Liver (tissue), 9 donors: ENCODE measurements around the gene KRTAP8-1. TPM values are rescaled to one million over a fixed set of nuclear protein-coding genes. Genes with fewer than 3 reads are reported as not detected.

Source experiments
- DNase-seq: peaks from one replicate; pipeline ENCODE4 v3.0.0-alpha.2; 2017; ENCODE audit warnings: low spot score
- H3K27ac ChIP-seq, 2 donors: one replicate each; pipeline ENCODE4 v1.7.0; 2013; ENCODE audit warnings: inconsistent platforms in 2 of 2, low read length in 2 of 2, control low read depth in 1 of 2, low read depth in 1 of 2, mild to moderate bottlenecking in 1 of 2
- H3K27me3 ChIP-seq, 4 donors: one replicate each; pipeline versions ENCODE4 v1.6.1 to v1.7.0; 2013; ENCODE audit warnings: low read length in 3 of 4, inconsistent platforms in 1 of 4, mild to moderate bottlenecking in 1 of 4, moderate library complexity in 1 of 4; ENCODE audit not compliant: control insufficient read depth in 4 of 4, insufficient read depth in 4 of 4
- H3K36me3 ChIP-seq, 4 donors: one replicate each; pipeline versions ENCODE4 v1.6.1 to v1.7.0; 2013; ENCODE audit warnings: low read length in 3 of 4, mild to moderate bottlenecking in 3 of 4, low read depth in 1 of 4, moderate library complexity in 1 of 4; ENCODE audit not compliant: control insufficient read depth in 4 of 4, insufficient read depth in 3 of 4
- H3K4me1 ChIP-seq, 4 donors: one replicate each; pipeline versions ENCODE4 v1.6.1 to v1.7.0; 2013; ENCODE audit warnings: low read length in 3 of 4, mild to moderate bottlenecking in 3 of 4, moderate library complexity in 1 of 4; ENCODE audit not compliant: control insufficient read depth in 4 of 4, insufficient read depth in 4 of 4
- H3K4me3 ChIP-seq, 3 donors: one replicate each; pipeline versions ENCODE4 v1.6.1 to v1.7.0; 2013; ENCODE audit warnings: low read length in 3 of 3, control low read depth in 1 of 3, low read depth in 1 of 3, mild to moderate bottlenecking in 1 of 3
- H3K9ac ChIP-seq, 2 donors: one replicate each; pipeline ENCODE4 v1.7.0; 2013; ENCODE audit warnings: low read length in 2 of 2, mild to moderate bottlenecking in 2 of 2, moderate library complexity in 2 of 2, control low read depth in 1 of 2, low read depth in 1 of 2
- H3K9me3 ChIP-seq, 4 donors: one replicate each; pipeline versions ENCODE4 v1.6.1 to v1.7.0; 2013; ENCODE audit warnings: low read length in 3 of 4; ENCODE audit not compliant: control insufficient read depth in 4 of 4
- ATF3 ChIP-seq: IDR thresholded peaks from 2 replicates; pipeline ENCODE4 v1.6.1; 2016; ENCODE audit warnings: antibody characterized with exemption
- EGR1 ChIP-seq, 2 donors: IDR thresholded peaks; 2 replicates each; pipeline ENCODE4 v1.6.1; 2016 to 2018; ENCODE audit warnings: antibody characterized with exemption in 2 of 2, low read depth in 2 of 2
- FOXA1 ChIP-seq: IDR thresholded peaks from 2 replicates; pipeline ENCODE4 v1.6.1; 2016; ENCODE audit warnings: antibody characterized with exemption
- FOXA2 ChIP-seq: IDR thresholded peaks from 2 replicates; pipeline ENCODE4 v1.6.1; 2016; ENCODE audit warnings: antibody characterized with exemption
- GABPA ChIP-seq, 2 donors: IDR thresholded peaks in 1 of 2; conservative IDR thresholded peaks in 1 of 2; 2 replicates each; pipeline ENCODE4 v1.6.1; 2016; ENCODE audit warnings: antibody characterized with exemption in 2 of 2, mild to moderate bottlenecking in 1 of 2, moderate library complexity in 1 of 2
- HNF4A ChIP-seq, 2 donors: conservative IDR thresholded peaks; 2 replicates each; pipeline ENCODE4 v1.6.1; 2016; ENCODE audit warnings: antibody characterized with exemption in 2 of 2, mild to moderate bottlenecking in 2 of 2
- HNF4G ChIP-seq: IDR thresholded peaks from 2 replicates; pipeline ENCODE4 v1.6.1; 2016; ENCODE audit warnings: antibody characterized with exemption
- JUND ChIP-seq, 2 donors: IDR thresholded peaks; 2 replicates each; pipeline ENCODE4 v1.6.1; 2016; ENCODE audit warnings: antibody characterized with exemption in 2 of 2
- MAX ChIP-seq: IDR thresholded peaks from 2 replicates; pipeline ENCODE4 v1.6.1; 2016; ENCODE audit warnings: antibody characterized with exemption
- NR2F2 ChIP-seq: IDR thresholded peaks from 2 replicates; pipeline ENCODE4 v1.6.1; 2016; ENCODE audit warnings: antibody characterized with exemption
- RAD21 ChIP-seq, 2 donors: IDR thresholded peaks; 2 replicates each; pipeline ENCODE4 v1.6.1; 2016; ENCODE audit warnings: antibody characterized with exemption in 2 of 2, mild to moderate bottlenecking in 2 of 2
- REST ChIP-seq: IDR thresholded peaks from 2 replicates; pipeline ENCODE4 v1.6.1; 2016; ENCODE audit warnings: antibody characterized with exemption, mild to moderate bottlenecking
- RXRA ChIP-seq, 2 donors: IDR thresholded peaks; 2 replicates each; pipeline ENCODE4 v1.6.1; 2017 to 2018; ENCODE audit warnings: antibody characterized with exemption in 2 of 2, mild to moderate bottlenecking in 1 of 2
- SP1 ChIP-seq: IDR thresholded peaks from 2 replicates; pipeline ENCODE4 v1.6.1; 2018; ENCODE audit warnings: antibody characterized with exemption, mild to moderate bottlenecking
- TAF1 ChIP-seq: conservative IDR thresholded peaks from 2 replicates; pipeline ENCODE4 v1.6.1; 2016; ENCODE audit warnings: antibody characterized with exemption, mild to moderate bottlenecking
- YY1 ChIP-seq: IDR thresholded peaks from 2 replicates; pipeline ENCODE4 v1.6.1; 2016; ENCODE audit warnings: antibody characterized with exemption, mild to moderate bottlenecking
- ZBTB33 ChIP-seq: IDR thresholded peaks from 2 replicates; pipeline ENCODE4 v1.6.1; 2016; ENCODE audit warnings: antibody characterized with exemption
- WGBS: extraction: QIAGEN DNeasy Blood & Tissue Kit; methylation state at CpG from one replicate; pipeline ENCODE4 v1.1.7; 2013; 5-methylcytosine and 5-hydroxymethylcytosine counted together
- polyA plus RNA-seq, 2 donors: library from polyadenylated mRNA; stranded (reverse) in 1 of 2; unstranded in 1 of 2; fragments of 200-250 nt in 1 of 2; fragments of >200 nt in 1 of 2; fragmentation: Nextera tagmentation in 1 of 2; extraction: Ambion mirVana in 1 of 2; gene quantifications; one replicate each; pipeline versions ENCODE4 v1.2.1 to v1.2.3, GENCODE V29; 2013 to 2015
- total RNA-seq, 2 donors: library from RNA; depleted of rRNA; stranded (reverse); fragments of >200 nt; gene quantifications; one replicate each; pipeline ENCODE4 v1.2.3, GENCODE V29; 2014
- TF ChIP-seq, protein P1 (sequence below): fragments of 150-350 bp; IDR thresholded peaks from 2 replicates; pipeline ENCODE4 v1.5.1; 2017; ENCODE audit warnings: improper control_type of control experiment, low read depth, low read length; ENCODE audit not compliant: missing input control
- donor health status: healthy.
- donor health status: healthy.
- donor health status: healthy.
- donor health status: healthy.
- donor health status: healthy.

The KRTAP8-1 gene, protein sequence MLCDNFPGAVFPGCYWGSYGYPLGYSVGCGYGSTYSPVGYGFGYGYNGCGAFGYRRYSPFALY
- total RNA-seq = not detected
- not detected for polyA plus RNA-seq

DNA sequence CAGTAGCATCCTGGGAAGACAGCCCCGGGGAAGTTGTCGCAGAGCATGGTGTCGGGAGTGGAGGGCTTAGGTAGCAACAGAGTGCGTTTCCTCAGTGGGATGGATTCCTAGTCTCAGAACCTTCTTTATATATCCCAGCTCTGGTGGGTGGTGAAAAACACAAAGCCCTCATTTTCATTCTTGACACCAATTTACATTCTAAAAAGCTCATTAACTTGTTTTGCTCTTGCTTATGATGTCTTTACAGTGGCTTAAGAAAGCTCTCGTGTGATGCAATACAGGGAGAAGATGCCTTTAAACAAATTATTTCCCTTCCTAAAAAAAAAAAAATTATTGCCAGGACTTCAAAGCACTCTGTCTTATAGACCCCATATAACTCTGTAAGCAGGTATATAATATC lies at the start of gene KRTAP8-1:
Gene KRTAP8-1 (minus strand): TSS at position 101 of the 400 bp plus-strand sequence. CDS start 54 bp downstream, at position 47.
- H3K9ac ChIP-seq = no peak within 1 kb of the TSS
- TF ChIP-seq YY1 = no peak
- no peak for TF ChIP-seq MAX
- no peak for TF ChIP-seq ATF3
- TF ChIP-seq TAF1 = no peak
- no peak for TF ChIP-seq SP1
- TF ChIP-seq EGR1 (IDR thresholded peaks at IDR 0.05; ENCODE audit: low read depth in 2 of 2) = no peak
- no peak for TF ChIP-seq RAD21 (IDR thresholded peaks at IDR 0.05)
- TF ChIP-seq HNF4A (conservative IDR thresholded peaks at IDR 0.05) = no peak
- TF ChIP-seq HNF4G = no peak
- TF ChIP-seq NR2F2 = no peak
- TF ChIP-seq REST = no peak
- TF ChIP-seq FOXA1 = no peak
- no peak for TF ChIP-seq FOXA2
- no peak for TF ChIP-seq JUND (IDR thresholded peaks at IDR 0.05)
- H3K27me3 ChIP-seq = peaks cover 0 to 2% (median 0%) of the 10 kb centered on the region in 4 donors
- peaks cover 0 to 3% (median 0%) of the 10 kb centered on the region in 4 donors for H3K9me3 ChIP-seq
- H3K36me3 ChIP-seq = no peaks in the 10 kb centered on the region
- no peaks in the 10 kb centered on the region for H3K4me1 ChIP-seq
- 86% methylated on average over 5 of the region's 5 CpGs for WGBS
- DNase-seq = no peak
- H3K27ac ChIP-seq = no peak within 1 kb of the TSS
- H3K4me3 ChIP-seq = no peak within 1 kb of the TSS

DNA sequence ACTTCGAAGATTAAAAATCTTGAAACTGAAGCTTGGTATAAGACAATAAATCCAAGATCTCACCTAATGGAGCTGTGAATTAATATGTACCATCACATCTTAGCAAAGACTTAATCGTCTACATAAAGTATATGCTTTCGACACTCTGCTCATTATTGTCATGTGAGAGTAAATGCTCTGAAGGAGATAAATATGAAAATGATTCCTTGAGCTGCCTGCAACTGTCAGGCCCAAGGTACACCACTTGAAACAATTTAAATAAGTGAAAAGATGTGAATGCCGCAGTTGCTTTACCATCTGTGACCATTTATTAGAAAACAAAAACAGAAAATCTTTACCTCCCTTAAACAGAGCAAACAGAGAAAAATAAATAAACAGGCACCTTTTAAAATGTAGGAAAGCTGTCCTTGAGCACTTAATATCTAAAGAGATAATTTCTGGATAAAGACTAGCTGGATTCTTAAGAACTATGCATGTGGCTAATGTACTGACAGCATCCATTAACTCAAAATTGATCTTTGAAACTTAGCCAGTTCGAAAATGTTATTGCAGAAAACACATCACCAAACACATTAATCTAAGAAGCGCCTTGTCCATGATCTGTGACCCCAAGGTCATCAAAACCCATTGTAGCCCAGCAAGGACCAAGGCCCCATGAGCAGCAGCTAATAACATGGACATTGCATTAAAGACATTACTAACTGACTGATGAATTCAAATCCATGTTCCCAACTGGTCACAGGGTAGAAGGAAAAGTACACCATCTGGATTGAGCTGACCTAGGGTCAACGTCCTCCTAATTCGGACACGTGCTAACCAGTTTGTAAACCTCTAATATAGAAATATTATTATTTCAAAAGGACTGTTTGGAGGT lies 34.8 kb upstream of the KRTAP8-1 start:
- no peak overlapping the region for H3K4me3 ChIP-seq
- no peaks in the 10 kb centered on the region for H3K9me3 ChIP-seq
- H3K36me3 ChIP-seq = no peaks in the 10 kb centered on the region
- no peaks in the 10 kb centered on the region for H3K4me1 ChIP-seq
- WGBS = 75% methylated on average over 9 of the region's 9 CpGs
- DNase-seq = no peak
- H3K9ac ChIP-seq = no peak overlapping the region
- TF ChIP-seq JUND (IDR thresholded peaks at IDR 0.05) (no peak), ZBTB33 (no peak), RXRA (IDR thresholded peaks at IDR 0.05) (no peak), GABPA (IDR thresholded peaks at IDR 0.05 in 1 of 2, conservative IDR thresholded peaks at IDR 0.05 in 1 of 2) (no peak), SP1 (no peak), MAX (no peak)
- TF ChIP-seq, protein P1, sequence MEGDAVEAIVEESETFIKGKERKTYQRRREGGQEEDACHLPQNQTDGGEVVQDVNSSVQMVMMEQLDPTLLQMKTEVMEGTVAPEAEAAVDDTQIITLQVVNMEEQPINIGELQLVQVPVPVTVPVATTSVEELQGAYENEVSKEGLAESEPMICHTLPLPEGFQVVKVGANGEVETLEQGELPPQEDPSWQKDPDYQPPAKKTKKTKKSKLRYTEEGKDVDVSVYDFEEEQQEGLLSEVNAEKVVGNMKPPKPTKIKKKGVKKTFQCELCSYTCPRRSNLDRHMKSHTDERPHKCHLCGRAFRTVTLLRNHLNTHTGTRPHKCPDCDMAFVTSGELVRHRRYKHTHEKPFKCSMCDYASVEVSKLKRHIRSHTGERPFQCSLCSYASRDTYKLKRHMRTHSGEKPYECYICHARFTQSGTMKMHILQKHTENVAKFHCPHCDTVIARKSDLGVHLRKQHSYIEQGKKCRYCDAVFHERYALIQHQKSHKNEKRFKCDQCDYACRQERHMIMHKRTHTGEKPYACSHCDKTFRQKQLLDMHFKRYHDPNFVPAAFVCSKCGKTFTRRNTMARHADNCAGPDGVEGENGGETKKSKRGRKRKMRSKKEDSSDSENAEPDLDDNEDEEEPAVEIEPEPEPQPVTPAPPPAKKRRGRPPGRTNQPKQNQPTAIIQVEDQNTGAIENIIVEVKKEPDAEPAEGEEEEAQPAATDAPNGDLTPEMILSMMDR = no peak
- H3K27ac ChIP-seq = no peak overlapping the region
- H3K27me3 ChIP-seq = peaks cover 0 to 3% (median 0%) of the 10 kb centered on the region in 4 donors
